SU-DHL-6 (cell line): ENCODE results near the gene ZNF383.
A peak's percentile ranks its signal among the peaks of the same experiment; 100 is the strongest.
"Not testable (repeated sequence)": the region's sequence is repeated elsewhere in the genome, so short reads cannot be mapped to it uniquely, and the experiment has no call there.

Experiments
- H2AFZ ChIP-seq: fragments of 200-600 bp; sonication (generic); 2 replicates; pipeline ENCODE4 v1.6.1; 2014; ENCODE audit warnings: low read depth, mild to moderate bottlenecking, moderate library complexity, mixed read lengths, antibody characterized with exemption, low read length; ENCODE audit not compliant: severe bottlenecking
- H3F3A ChIP-seq: fragments of 200-600 bp; shearing (Covaris generic); 2 replicates; pipeline ENCODE4 v1.6.0; 2016; ENCODE audit warnings: antibody characterized with exemption, mild to moderate bottlenecking; ENCODE audit not compliant: insufficient read depth
- H3K27ac ChIP-seq: fragments of 200-600 bp; sonication (generic); 2 replicates; pipeline ENCODE4 v1.5.1; 2016; ENCODE audit warnings: low read depth, mild to moderate bottlenecking, low read length, moderate library complexity, mixed read lengths
- H3K27me3 ChIP-seq: fragments of 200-600 bp; sonication (generic), shearing (Covaris generic); 2 replicates; pipeline ENCODE4 v1.6.0; 2014; ENCODE audit warnings: mild to moderate bottlenecking, low read length
- H3K36me3 ChIP-seq: fragments of 200-600 bp; sonication (generic); 2 replicates; pipeline ENCODE4 v1.6.1; 2014; ENCODE audit warnings: mild to moderate bottlenecking, low read length, mixed read lengths
- H3K4me2 ChIP-seq: fragments of 300-600, 200-600 bp; shearing (Covaris generic), sonication (generic); 2 replicates; pipeline ENCODE4 v1.6.0; 2014; ENCODE audit warnings: low read length, low read depth, mild to moderate bottlenecking; ENCODE audit not compliant: poor library complexity, severe bottlenecking
- H3K4me3 ChIP-seq: fragments of 200-600 bp; sonication (generic); 2 replicates; pipeline ENCODE4 v1.5.1; 2014; ENCODE audit warnings: antibody characterized with exemption, low read length, mild to moderate bottlenecking, mixed read lengths; ENCODE audit not compliant: insufficient read depth, poor library complexity, severe bottlenecking
- H3K79me2 ChIP-seq: fragments of 200-600 bp; sonication (generic); 2 replicates; pipeline ENCODE4 v1.6.1; 2014; ENCODE audit warnings: mild to moderate bottlenecking, low read length, moderate library complexity; ENCODE audit not compliant: insufficient read depth
- H3K9ac ChIP-seq: fragments of 200-600 bp; sonication (generic); 2 replicates; pipeline ENCODE4 v1.7.0; 2014; ENCODE audit warnings: mild to moderate bottlenecking, low read length
- H3K9me2 ChIP-seq: fragments of 200-600 bp; sonication (generic); replicated peaks from 2 replicates; pipeline ENCODE4 v1.6.1; 2014; ENCODE audit warnings: low read length; ENCODE audit not compliant: insufficient read depth
- H3K9me3 ChIP-seq: fragments of 200-600 bp; sonication (generic); 2 replicates; pipeline ENCODE4 v1.6.1; 2014; ENCODE audit warnings: low read length, mixed read lengths; ENCODE audit not compliant: insufficient read depth
- H4K20me1 ChIP-seq: fragments of 200-600 bp; sonication (generic); 2 replicates; pipeline ENCODE4 v1.6.1; 2014; ENCODE audit warnings: low read depth, mild to moderate bottlenecking, antibody characterized with exemption, low read length, moderate library complexity, mixed read lengths
- EZH2phosphoT487 ChIP-seq: fragments of 200-600 bp; sonication (generic), shearing (Covaris generic); conservative IDR thresholded peaks from 2 replicates; pipeline ENCODE4 v1.6.1; 2018; ENCODE audit warnings: mild to moderate bottlenecking, antibody characterized with exemption, low read length, moderate library complexity, mixed read lengths
- TF ChIP-seq, protein P1 (sequence below): fragments of 200-600 bp; sonication (generic); IDR thresholded peaks from one replicate; pipeline ENCODE4 v1.5.1; 2017; ENCODE audit warnings: antibody characterized with exemption, mild to moderate bottlenecking, low read length, moderate library complexity; ENCODE audit not compliant: insufficient read depth, poor library complexity, severe bottlenecking

ZNF383 gene

DNA sequence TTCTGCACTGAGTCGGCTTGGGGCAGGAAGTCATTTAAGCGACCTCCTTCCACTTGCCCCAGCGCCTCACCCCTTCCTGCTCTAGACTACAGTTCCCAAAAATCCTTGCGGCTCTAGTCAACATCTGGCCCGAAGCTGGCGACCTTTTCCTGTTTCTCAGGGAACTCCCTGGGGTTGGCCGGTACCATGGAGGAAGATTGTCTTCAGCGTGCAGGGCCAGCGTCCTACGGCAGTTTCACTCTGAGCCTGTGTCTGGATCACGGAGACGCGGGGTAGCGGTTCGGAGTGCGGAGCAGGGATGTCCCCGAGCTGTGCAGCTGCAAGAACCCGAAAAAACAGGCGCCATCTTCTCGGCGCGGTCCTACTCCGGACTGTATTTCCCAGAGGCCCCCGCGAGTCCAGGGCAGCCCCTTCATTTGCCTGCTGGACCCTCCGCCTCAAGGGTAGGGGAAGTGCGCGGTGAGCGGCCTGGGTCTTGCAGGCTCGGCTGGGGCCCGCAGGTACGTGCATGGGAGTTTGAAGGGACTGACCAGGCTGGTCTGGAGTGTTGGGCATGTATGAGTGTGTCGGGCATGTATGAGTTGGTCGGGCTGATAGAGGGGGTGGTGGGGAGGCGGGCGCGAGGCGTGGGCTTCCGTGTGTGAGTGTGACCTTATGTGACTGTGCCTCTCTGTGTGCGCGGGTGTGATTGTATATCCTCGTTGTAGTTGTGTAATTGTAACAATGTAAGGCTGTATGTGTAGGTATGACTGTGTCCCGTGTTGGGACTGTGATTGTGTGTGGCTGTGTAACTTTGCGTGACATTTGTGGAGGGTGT, at the start of gene ZNF383:
ZNF383 (plus strand) TSS at position 440 of the 817 bp plus-strand sequence. CDS start 12,240 bp downstream, outside the sequence.
- peak within 1 kb of the TSS; percentile 78 for H2AFZ ChIP-seq

DNA sequence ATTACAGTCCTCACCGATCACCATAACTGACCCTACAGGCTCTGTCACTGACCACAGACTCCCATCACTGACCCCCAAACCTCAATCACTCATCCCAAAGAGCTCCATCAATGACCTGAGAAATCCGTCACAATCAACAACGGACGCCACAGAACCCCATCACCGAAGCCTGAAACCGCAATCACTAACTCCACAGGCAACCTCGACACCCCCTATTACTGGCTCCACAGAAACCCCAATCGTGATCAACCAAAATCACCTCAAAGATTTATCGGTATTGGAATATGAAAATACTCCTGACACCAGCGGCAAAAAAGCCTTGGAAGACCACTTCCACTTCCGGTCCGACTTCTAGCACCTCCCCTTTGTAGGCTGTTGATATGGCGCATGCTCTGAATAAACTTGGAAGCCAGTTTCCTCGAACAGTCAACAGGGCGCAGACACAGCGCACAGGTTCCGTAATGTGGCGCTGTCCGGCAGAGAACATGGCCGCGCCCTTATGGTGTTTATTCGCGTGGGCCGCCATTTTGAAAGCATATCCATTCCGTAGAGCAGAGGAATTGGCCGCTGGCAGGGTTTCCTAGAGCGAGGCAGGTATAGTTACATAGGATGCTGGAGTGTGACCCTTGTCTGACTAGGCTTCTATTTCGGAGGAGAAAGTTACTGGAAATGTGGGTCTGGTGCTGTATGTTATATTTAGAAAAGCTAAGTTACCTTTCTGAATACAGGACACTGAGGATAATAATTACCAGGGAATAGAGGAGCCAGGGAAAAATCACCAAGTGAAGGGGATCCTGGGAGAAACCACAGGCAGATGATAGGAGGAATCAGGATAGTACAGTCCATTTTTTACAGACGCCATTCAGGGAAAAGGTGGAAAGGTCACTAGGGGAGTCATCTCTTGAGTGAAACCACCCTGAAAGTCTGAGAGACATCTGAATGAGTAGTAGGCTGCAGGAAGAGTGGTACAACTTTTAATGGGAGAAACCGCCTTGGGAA, 45.3 kb upstream of the ZNF383 start, which contains the start of gene ZNF585A:
ZNF585A (minus strand) TSS at position 328 of the 999 bp plus-strand sequence. CDS start 2,785 bp downstream, outside the sequence.
- Histone ChIP-seq H3K9me2 (no peaks in the 10 kb centered on the region), H3K27me3 (no peaks in the 10 kb centered on the region), H3F3A (no peaks in the 10 kb centered on the region), H3K36me3 (peaks cover 9% of the 10 kb centered on the region; the same call in 1 of the 2 replicates), H3K27ac (no peak within 1 kb of the TSS), H3K4me2 (peak within 1 kb of the TSS; percentile 62), H2AFZ (peak within 1 kb of the TSS; percentile 98), H3K4me3 (peak within 1 kb of the TSS; percentile 69), H3K9me3 (peaks cover 4% of the 10 kb centered on the region; the same call in 1 of the 2 replicates), H3K9ac (peak within 1 kb of the TSS; percentile 50), H3K79me2 (no peaks in the 10 kb centered on the region), H4K20me1 (no peaks in the 10 kb centered on the region)
- TF ChIP-seq EZH2phosphoT487: no peak
- TF ChIP-seq, protein P1, sequence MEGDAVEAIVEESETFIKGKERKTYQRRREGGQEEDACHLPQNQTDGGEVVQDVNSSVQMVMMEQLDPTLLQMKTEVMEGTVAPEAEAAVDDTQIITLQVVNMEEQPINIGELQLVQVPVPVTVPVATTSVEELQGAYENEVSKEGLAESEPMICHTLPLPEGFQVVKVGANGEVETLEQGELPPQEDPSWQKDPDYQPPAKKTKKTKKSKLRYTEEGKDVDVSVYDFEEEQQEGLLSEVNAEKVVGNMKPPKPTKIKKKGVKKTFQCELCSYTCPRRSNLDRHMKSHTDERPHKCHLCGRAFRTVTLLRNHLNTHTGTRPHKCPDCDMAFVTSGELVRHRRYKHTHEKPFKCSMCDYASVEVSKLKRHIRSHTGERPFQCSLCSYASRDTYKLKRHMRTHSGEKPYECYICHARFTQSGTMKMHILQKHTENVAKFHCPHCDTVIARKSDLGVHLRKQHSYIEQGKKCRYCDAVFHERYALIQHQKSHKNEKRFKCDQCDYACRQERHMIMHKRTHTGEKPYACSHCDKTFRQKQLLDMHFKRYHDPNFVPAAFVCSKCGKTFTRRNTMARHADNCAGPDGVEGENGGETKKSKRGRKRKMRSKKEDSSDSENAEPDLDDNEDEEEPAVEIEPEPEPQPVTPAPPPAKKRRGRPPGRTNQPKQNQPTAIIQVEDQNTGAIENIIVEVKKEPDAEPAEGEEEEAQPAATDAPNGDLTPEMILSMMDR: no peak

More for the DNA sequence above, at the start of gene ZNF383:
- Histone ChIP-seq H3K79me2 (peaks cover 37% of the 10 kb centered on the region), H3K9me3 (no peaks in the 10 kb centered on the region), H3K27me3 (no peaks in the 10 kb centered on the region), H3K4me3 (peak within 1 kb of the TSS; percentile 90), H3F3A (no peaks in the 10 kb centered on the region), H4K20me1 (no peaks in the 10 kb centered on the region), H3K9me2 (no peaks in the 10 kb centered on the region), H3K4me2 (peak within 1 kb of the TSS; percentile 89), H3K36me3 (peaks cover 14% of the 10 kb centered on the region), H3K9ac (peak within 1 kb of the TSS; percentile 80), H3K27ac (peak within 1 kb of the TSS; percentile 78)
- no peak for TF ChIP-seq EZH2phosphoT487
- TF ChIP-seq, protein P1: no peak

GRCh38 chr19:37186071-37186470, 31.9 kb upstream of the ZNF383 start:
- not testable (repeated sequence) for H3K9ac ChIP-seq, H3K27me3 ChIP-seq, H3K4me3 ChIP-seq, H4K20me1 ChIP-seq, H3K79me2 ChIP-seq, H3K27ac ChIP-seq, H2AFZ ChIP-seq, H3K9me2 ChIP-seq, H3K4me2 ChIP-seq, H3F3A ChIP-seq
- Histone ChIP-seq H3K36me3 (peaks cover 24% of the 10 kb centered on the region), H3K9me3 (peaks cover 36% of the 10 kb centered on the region)

DNA sequence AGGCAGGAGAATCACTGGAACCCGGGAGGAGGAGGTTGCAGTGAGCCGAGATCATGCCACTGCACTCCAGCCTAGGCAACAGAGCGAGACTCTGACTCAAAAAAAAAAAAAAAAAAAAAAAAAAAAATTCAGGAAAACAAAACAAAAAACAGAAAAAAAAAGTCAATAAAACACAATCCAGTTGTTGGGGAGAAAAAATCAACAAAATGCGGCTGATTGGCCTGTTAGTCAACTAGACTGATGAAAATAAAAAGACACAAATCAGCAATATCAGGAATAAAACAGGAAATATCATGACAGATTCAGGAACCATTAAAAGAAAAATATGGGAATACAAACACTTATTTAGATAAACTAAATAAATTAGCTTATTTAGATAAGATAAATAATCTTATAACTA, 22.8 kb upstream of the ZNF383 start:
- not testable (repeated sequence) for H3K79me2 ChIP-seq, H3K4me2 ChIP-seq, H3K9ac ChIP-seq, H3K4me3 ChIP-seq, H3K9me3 ChIP-seq, H3K9me2 ChIP-seq, H3K27me3 ChIP-seq, H3F3A ChIP-seq, H4K20me1 ChIP-seq, H2AFZ ChIP-seq, H3K27ac ChIP-seq, H3K36me3 ChIP-seq

DNA sequence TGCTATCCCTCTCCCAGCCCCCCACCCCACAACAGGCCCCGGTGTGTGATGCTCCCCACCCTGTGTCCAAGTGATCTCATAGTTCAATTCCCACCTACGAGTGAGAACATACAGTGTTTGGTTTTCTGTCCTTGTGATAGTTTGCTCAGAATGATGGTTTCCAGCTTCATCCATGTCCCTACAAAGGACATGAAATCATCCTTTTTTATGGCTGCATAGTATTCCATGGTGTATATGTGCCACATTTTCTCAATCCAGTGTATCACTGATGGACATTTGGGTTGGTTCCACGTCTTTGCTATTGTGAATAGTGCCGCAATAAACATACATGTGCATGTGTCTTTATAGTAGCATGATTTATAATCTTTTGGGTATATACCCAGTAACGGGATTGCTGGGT, 20.9 kb upstream of the ZNF383 start:
- not testable (repeated sequence) for H3K36me3 ChIP-seq, H3K4me2 ChIP-seq, H3K9me3 ChIP-seq, H3K27me3 ChIP-seq, H3K4me3 ChIP-seq, H3K9ac ChIP-seq, H3K9me2 ChIP-seq, H3F3A ChIP-seq, H3K27ac ChIP-seq, H2AFZ ChIP-seq, H3K79me2 ChIP-seq, H4K20me1 ChIP-seq
